AG04450 (cell line): ENCODE measurements around the gene PLCG2. TPM values are rescaled to one million over a fixed set of nuclear protein-coding genes. Genes with fewer than 3 reads are reported as not detected.
"Not testable (repeated sequence)": the region's sequence is repeated elsewhere in the genome, so short reads cannot be mapped to it uniquely, and the experiment has no call there.

Experiments
- CTCF ChIA-PET: fragments of 300-600, 350-600 bp; formaldehyde crosslinking; extraction: SDS; loops from one replicate; lab custom pipeline; 2022; ENCODE audit warnings: antibody characterized with exemption, inconsistent platforms; lab: Charles Lee
- POLR2A ChIA-PET: fragments of 350-600 bp; formaldehyde crosslinking; extraction: SDS; loops from one replicate; lab custom pipeline; 2021; ENCODE audit warnings: antibody characterized with exemption, inconsistent platforms; lab: Yijun Ruan, JAX
- DNase-seq: peaks from one replicate; pipeline ENCODE4 v3.0.0-alpha.2; 2011; ENCODE audit warnings: low read depth, low spot score
- H3K27ac ChIP-seq: one replicate; pipeline ENCODE4 v1.5.1; 2012; ENCODE audit warnings: low read depth, low read length, control low read depth
- H3K27me3 ChIP-seq: one replicate; pipeline ENCODE4 v1.6.0; 2012; ENCODE audit warnings: low read length; ENCODE audit not compliant: control insufficient read depth, insufficient read depth
- H3K4me3 ChIP-seq: 2 replicates; pipeline ENCODE4 v1.5.1; 2011; ENCODE audit warnings: mild to moderate bottlenecking, low read depth, low read length, control low read depth
- H3K9me3 ChIP-seq: 2 replicates; pipeline ENCODE4 v1.5.1; 2012; ENCODE audit warnings: low read length; ENCODE audit not compliant: control insufficient read depth, insufficient read depth
- polyA plus RNA-seq: library from polyadenylated mRNA; depleted of rRNA; stranded (reverse); fragments of >200 nt; gene quantifications from 2 replicates; pipeline ENCODE4 v1.2.3, GENCODE V29; 2011
- TF ChIP-seq, protein P1 (sequence below): IDR thresholded peaks from 2 replicates; pipeline ENCODE4 v1.5.1; 2011; ENCODE audit warnings: low read depth, low read length, control low read depth, inconsistent platforms

PLCG2 gene
- polyA plus RNA-seq, 1 experiment, result 0.16 TPM

DNA sequence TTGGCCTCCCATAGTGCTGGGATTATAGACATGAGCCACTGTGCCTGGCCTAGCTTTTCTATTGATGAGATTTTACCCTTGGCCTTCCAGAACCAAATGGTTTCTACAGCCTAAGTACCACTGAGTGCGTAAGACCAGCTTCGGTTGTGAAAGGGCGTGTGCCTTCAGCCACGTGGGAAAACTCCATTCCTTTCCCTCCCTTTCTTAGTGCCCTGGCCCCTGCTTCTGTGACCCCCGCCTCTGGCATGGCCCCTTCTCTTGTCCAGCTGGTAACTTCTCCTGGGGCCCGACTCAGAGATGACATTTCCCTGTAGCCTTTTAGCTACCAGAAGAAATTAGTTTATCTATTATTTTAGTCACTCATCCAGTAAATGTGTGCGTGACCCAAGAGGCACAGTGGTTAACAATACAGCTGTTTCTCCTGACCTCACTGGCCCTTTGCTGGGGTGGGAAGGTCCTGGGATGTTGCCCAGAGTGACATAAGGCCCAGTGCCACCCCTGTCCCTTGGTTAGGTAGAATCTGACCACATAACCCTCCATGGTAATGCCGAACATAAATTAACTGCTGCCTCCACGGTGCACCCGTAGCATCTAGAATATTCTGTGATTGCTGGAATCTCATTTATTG, 97.3 kb downstream of the PLCG2 start:
- H3K27ac ChIP-seq, result no peak overlapping the region
- no peak overlapping the region for H3K4me3 ChIP-seq
- no peaks in the 10 kb centered on the region for H3K27me3 ChIP-seq
- TF ChIP-seq, protein P1, sequence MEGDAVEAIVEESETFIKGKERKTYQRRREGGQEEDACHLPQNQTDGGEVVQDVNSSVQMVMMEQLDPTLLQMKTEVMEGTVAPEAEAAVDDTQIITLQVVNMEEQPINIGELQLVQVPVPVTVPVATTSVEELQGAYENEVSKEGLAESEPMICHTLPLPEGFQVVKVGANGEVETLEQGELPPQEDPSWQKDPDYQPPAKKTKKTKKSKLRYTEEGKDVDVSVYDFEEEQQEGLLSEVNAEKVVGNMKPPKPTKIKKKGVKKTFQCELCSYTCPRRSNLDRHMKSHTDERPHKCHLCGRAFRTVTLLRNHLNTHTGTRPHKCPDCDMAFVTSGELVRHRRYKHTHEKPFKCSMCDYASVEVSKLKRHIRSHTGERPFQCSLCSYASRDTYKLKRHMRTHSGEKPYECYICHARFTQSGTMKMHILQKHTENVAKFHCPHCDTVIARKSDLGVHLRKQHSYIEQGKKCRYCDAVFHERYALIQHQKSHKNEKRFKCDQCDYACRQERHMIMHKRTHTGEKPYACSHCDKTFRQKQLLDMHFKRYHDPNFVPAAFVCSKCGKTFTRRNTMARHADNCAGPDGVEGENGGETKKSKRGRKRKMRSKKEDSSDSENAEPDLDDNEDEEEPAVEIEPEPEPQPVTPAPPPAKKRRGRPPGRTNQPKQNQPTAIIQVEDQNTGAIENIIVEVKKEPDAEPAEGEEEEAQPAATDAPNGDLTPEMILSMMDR, result no peak
- no peak for DNase-seq
- no peaks in the 10 kb centered on the region for H3K9me3 ChIP-seq
- ChIA-PET POLR2A (no interaction called here), CTCF (interaction anchor here (1.1 kb wide), 1 partner anchor 10 kb away, joined by 9 read pairs; no protein-coding TSS in a partner anchor)

DNA sequence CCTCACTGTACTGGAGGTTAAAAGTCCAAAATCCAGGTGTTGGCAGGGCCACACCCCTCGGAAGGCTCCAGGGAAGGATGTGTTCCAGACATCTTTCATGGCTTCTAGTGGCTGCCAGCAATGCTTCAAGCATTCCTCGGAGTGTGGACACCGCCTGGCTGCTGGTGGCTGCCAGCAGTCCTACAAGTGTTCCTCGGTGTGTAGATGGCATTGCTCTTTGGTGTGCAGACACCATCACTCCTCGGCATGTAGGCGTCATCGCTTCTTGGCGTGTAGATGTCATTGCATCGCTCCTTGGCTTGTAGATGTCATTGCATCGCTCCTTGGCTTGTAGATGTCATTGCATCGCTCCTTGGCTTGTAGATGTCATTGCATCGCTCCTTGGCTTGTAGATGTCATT, 98.4 kb downstream of the PLCG2 start:
- H3K4me3 ChIP-seq, H3K9me3 ChIP-seq, CTCF ChIA-PET, H3K27me3 ChIP-seq, H3K27ac ChIP-seq, POLR2A ChIA-PET, DNase-seq: not testable (repeated sequence)

DNA sequence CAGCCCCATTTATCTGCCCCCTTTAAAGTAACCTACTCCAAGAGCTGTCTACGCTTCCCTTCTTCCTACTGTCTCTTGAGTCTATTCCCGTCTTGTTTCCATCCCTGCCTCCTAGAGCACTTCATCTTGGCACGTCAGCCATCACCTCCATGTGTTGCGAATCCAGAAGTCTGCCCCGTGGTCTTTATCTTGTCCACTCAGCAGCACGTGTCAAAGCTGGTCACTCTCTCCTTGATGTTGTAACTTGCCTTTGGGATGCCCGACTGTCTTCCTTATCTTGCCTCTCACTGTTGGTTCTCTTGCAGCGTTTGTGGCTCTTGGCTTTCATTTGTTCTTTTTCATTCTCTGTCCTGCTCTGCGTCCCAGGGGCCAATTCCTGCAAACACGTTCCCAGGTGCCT, 99.4 kb downstream of the PLCG2 start:
- CTCF ChIA-PET, result no interaction called here
- POLR2A ChIA-PET, result no interaction called here

DNA sequence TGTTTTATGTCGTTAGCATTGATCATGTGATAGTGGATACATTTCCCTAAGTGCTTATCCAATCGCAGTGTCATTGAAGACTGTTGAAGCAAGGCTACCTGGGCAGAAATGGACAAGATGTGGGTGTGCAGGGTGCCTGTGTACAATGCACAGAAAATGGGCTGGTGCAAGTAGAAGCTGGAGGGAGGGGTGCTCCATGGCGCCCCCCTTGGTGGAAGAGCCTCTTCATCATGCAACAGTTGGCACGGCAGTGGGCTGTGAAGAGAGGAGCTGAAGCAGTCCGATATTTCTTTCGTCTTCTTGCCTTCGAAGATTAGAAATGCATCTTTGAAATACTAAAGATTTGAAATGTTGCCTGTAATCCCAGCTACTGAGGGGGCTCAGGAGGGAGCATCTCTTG, 100.5 kb downstream of the PLCG2 start:
- no peak overlapping the region for H3K27ac ChIP-seq
- no peaks in the 10 kb centered on the region for H3K27me3 ChIP-seq
- no peak overlapping the region for H3K4me3 ChIP-seq
- no peaks in the 10 kb centered on the region for H3K9me3 ChIP-seq
- DNase-seq, result no peak
- CTCF ChIA-PET, result interaction anchor here (1.2 kb wide), 1 partner anchor 10 kb away, joined by 6 read pairs; no protein-coding TSS in a partner anchor
- POLR2A ChIA-PET, result no interaction called here
- TF ChIP-seq, protein P1, result no peak

More for the DNA sequence above, 99.4 kb downstream of the PLCG2 start:
- no peak for DNase-seq
- H3K9me3 ChIP-seq, result no peaks in the 10 kb centered on the region
- TF ChIP-seq, protein P1, result no peak
- no peak overlapping the region for H3K27ac ChIP-seq
- no peak overlapping the region for H3K4me3 ChIP-seq
- no peaks in the 10 kb centered on the region for H3K27me3 ChIP-seq

DNA sequence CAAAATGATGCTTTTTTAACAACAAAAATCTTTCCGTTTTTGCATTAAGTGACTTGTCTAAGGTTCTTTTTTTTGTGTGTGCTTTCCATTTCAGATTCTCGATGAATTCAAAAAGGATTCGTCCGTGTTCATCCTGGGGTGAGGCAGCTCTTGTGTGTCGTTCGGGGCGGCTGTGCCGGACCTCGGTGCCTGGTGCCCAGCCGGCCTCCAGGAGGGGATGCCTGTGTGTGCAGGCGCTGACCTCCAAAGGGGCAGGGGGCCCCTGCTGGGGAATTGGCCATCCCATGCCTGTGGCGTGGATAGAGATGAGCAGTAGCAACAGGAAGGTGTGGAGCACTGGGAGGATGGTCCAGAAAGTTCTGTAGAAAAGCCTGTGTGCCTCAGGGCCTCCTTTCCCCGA, 101.7 kb downstream of the PLCG2 start:
- Histone ChIP-seq H3K4me3 (no peak overlapping the region), H3K9me3 (no peaks in the 10 kb centered on the region), H3K27me3 (no peaks in the 10 kb centered on the region), H3K27ac (no peak overlapping the region)
- TF ChIP-seq, protein P1, result no peak
- ChIA-PET CTCF (interaction anchor here (1.2 kb wide), 1 partner anchor 9 kb away, joined by 6 read pairs; no protein-coding TSS in a partner anchor), POLR2A (no interaction called here)
- DNase-seq, result no peak
